AG20443 (cell line): Measurements from ENCODE around the gene KLC1.
"Not testable (repeated sequence)": the region's sequence is repeated elsewhere in the genome, so short reads cannot be mapped to it uniquely, and the experiment has no call there.

Experiments
- DNase-seq: peaks from one replicate; pipeline ENCODE4 v3.0.0; 2012; ENCODE audit warnings: low spot score, mixed read lengths

KLC1 gene

DNA sequence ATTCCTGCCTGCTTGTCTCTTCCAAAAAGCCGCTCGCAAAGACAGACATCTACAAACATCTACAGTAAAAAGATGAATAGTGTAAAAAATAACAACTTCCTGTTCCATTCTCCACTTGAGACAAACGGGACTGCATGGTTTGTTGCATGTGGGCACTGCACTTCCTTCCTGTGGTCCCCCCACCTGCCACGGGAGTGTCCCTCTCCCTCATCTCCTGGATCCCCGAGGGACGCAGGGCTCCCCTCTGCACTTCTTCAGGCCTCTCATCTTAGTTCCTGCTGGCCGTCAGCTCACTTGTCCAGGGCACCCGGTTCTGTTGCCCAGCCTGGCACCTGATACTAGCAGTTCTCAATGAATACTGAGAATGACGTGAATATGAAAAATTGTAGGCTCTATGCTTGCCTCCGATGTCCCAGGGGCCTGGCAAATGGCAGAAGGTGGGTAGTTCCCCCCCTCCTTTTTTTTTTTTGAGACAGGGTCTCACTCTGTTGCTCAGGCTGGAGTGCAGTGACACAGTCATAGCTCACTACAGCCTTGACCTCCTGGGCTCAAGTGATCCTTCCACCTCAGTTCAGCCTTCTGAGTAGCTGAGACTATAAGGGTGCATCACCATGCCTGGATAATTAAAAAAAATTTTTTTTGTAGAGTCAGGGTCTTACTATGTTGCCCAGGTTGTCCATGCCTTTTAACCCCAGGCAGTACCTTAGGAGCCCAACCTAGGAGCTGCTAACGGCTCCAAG, 3.5 kb upstream of the KLC1 start:
- no peak for DNase-seq

DNA sequence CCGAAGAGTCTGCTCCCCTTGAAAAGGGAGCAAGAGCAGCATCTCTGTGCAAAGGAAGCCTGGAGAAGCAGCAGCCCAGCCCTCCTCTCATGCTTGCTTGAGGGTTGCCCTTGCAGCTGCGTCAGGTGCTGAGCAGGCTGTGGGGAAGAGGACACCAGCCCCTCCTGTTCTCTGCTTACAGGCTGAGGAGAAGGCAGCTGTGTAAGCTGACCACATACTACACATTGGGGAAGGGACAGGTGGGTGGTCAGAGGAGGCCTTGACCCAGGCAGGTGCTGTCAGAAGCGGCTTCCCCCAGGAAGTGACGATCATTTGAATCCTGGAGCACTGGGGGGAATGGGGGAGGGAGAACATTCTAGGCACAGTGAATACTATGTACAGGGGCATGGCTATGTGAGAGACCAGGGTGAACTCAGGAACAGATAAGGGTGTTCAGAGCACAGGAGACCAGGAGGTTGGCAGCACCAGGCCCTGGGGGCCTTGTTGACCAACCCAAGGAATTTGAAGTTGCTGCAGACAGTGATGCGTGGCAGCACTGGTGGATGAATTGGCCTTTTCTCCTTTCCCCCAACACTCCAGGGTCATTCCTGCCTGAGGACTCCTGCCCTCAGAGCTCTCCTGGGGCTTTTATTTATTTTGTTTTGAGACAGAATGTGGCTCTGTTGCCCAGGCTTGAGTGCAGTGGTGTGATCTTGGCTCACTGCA, 2.7 kb upstream of the KLC1 start:
- DNase-seq, result no peak

DNA sequence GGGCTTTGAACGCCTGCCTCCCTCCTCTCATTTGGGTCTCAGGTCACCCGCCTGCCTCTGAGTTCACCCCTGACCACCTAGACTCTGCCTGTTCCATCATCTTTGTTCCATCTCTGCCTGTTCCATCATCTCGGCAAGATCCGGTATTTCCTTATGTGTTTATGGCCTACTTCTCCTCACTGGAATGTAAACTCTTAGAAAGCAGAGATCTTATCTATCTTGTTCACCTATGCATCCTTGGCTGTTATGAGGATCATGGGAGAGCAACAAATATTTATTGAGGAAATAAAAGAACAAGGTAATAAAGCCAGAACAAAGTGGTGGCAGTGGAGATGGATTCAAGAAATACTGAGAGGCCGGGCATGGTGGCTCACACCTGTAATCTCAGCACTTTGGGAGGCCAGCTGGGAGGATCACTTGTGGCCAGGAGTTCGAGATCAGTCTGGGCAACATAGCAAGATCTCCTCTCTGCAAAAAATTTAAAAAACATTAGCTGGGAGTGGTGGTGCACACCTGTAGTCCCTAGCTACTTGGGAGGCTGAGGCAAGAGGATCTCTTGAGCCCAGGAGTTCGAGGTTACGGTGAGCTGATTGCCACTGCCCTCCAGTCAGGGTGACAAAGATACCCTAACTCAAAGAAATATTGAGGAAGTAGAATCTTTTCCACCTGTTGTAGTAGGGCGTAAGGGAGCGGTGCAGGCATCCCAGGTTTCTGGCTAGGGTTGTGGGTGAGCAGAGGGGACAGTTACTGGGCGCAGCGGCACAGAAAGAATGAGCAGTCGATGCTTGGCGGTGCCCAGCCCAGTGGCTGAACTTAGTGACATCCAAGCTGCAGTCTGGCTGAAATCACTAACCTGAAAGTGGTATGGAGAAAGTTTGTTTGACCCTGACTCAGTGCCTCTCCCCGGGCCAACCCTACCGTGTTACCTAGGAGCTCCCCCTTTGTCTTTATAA, 1.7 kb upstream of the KLC1 start:
- no peak for DNase-seq

GRCh38 chr14:103628221-103628683, 759 bp upstream of the KLC1 start:
- peak; percentile 89 for DNase-seq

- peak; percentile 66 for DNase-seq
These were observed 601 bp downstream of the KLC1 start for GRCh38 chr14:103629503-103630121.

DNA sequence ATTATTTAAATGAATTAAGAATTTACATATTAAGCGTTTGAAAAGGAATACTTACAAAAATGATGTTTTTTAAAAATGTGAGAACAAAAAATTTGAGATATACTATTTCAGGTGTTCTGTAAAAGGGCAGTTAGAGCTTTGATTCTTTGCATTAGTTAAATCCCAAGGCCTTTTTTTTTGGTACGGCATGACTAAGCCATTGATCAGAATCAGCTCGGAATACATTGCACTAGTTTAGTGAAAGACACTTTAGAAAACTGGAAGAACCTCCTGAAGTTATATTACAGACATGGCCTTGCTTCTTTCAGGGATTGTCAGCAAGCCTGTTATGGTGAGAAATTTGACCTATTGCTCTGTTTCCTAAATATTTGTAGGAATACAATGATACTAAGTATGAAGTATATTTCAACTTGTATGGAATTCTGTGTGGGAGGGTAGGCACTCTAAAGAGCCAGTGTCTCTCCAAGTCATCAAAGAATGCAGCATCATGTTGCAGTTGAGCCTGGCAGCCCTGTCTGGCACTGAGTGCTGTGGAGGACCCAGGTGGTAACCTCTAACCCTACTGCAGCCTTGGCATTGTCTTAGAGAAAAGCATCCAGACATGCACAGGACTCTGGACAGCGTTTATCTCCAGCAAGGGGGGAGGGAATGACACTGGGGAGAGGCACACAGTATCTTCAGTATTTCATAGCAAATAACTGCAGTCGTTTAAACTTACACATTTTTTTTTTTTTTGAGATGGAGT, 1.5 kb downstream of the KLC1 start:
- DNase-seq, result no peak

GRCh38 chr14:103633391-103633790, 4.4 kb downstream of the KLC1 start:
- no peak for DNase-seq

DNA sequence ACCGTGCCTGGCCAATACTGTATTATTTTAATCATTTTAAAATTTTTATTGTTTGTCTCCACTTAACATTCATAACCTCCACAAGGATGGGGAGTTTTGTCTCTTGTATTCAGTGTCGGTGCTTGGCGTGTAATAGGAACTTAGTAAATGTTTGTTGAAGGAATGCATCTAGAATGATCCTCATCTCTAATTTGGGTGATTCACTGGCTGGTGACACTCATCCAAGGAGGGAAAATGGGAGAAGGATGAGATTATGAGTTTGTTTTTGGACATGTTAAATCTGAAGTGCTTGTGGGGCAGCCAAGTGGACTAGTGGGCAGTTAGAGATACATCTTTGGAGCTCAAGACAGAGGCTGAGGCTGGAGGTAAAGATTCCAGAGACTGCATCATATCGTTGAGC, 5.1 kb downstream of the KLC1 start:
- peak; percentile 49 for DNase-seq

DNA sequence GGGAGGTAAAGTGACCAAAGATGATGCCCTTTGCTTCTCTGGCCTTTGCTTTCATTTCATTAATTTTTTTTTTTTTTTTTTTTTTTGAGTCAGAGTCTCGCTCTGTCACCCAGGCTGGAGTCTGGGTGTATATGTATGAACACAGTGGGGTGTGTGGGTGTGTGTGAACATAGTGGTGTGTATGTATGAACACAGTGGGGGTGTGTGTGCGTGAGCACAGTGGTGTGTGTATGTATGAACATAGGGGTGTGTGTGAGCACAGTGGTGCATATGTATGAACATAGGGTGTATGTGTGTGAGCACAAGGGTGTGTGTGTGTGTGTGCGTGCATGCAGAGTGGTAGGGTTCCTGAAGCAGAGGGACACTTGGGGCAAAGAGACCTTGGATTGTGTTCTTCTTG, 9.6 kb downstream of the KLC1 start:
- no peak for DNase-seq

DNA sequence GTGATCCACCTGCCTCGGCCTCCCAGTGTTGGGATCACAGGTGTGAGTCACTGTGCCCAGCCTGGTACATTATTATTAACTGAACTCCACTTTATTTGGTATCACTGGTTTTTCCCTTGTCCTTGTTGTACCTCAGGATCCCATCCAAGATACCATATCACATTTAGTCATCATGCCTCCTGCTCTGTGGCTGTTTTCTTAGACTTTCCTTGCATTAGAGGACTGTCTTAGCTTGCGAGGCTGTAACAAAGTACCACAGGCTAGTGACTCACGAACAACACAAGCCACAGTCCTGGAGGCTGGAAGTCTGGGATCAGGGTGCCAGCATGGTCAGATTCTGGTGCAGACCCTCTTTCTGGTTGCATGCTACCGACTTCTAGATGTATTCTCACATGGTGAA, 12.2 kb downstream of the KLC1 start:
- no peak for DNase-seq

- no peak for DNase-seq
These were observed 17.2 kb downstream of the KLC1 start for GRCh38 chr14:103646189-103646588.

GRCh38 chr14:103649001-103649400, 20.0 kb downstream of the KLC1 start:
- DNase-seq, result no peak

DNA sequence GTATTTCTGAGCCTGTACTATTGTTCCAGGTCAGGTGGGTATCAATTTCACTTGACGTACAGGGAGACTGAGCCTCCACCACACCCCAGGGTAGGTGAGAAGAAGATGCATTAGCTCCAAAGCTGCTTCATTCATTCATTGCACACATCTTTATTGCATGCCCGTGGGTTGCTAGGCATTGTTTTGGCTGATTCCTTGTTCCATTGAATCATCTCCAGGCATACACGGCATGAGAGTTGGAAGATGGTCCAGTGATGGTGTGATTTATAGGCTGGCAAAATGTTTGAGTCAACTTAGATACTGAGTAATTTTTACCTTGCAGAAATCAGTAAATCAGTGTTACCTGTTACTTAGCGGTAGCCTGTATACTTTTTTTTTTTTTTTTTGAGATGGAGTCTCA, 21.2 kb downstream of the KLC1 start:
- DNase-seq, result no peak

DNA sequence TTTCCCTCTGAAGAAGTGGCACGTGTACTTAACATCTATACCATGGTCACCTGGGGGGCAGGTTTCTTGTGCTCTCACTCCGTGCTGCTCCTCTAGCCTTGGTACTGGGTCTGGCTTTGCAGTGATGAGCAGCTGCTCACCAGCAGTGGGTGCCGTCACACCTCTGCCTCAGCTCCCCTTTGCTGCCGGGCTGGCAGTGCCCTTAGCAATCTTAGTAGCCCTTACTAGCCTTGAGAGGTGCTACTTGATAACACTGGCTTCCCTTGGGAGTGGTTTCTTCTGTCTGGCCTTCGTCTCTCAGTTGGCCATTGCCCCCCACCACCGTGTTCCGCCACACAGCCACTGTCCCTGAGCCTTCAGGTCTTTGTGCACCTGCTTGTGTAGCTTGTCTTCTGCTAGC, 22.6 kb downstream of the KLC1 start:
- no peak for DNase-seq

DNA sequence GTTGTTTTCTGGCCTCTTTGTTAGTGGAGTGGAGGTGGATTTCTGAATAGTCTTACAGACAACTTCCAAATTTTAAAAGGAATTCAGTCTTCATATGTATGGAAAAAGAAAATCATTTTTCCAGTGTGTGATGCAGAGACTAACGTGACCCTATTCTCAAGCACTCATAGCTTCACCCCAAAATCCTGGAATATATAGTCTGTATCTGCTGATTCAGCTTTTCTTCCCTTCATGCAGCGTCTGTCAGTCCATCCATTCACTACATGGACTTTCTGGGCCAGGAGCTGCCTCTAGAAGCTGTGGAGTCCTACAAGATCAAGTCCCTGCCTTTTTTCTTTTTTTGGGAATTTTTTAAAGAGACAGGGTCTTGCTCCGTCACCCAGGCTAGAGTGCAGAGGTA, 23.8 kb downstream of the KLC1 start:
- no peak for DNase-seq

- not testable (repeated sequence) for DNase-seq
These were observed 24.3 kb downstream of the KLC1 start for GRCh38 chr14:103653336-103653735.

DNA sequence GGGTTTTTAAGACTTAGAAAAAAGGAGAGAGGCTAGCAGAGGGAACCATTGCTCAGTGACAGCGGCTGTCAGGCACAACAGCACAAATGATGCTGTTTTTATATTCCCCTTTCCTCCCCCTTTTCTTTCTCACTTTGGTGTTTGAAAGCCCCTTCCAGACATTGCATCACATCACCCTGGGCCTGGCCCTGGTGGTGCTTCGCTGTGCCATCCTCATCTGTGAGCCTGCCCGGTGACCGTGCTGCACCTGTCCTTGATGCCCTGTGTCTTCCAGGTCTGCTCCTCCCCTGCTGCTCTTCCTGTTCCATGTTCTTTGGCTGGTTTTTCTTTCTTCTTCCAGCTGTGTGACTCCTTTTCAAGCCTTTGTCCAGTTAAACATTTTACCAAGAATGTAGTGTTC, 24.8 kb downstream of the KLC1 start:
- DNase-seq, result no peak

GRCh38 chr14:103654619-103655018, 25.6 kb downstream of the KLC1 start:
- DNase-seq, result no peak

GRCh38 chr14:103656031-103656755, 27.2 kb downstream of the KLC1 start:
- DNase-seq, result no peak

DNA sequence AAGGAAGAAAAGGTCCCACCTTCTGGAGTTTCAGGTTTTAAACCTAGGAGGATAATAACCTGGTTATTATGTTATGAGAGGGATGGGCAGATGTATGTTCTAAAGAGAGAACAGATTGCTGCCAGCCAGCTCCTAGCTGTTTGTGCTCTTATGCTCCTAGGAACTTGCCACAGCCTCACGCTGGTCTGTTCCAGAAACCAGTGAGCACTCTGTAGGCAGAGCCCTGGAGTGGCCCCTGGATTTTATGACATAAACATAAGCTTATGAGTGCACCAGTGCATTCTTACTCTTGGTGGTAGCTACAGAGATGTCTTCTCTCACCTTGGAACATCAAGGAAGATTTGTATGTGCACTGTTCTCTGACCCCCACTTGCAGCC, 27.7 kb downstream of the KLC1 start:
- no peak for DNase-seq

DNA sequence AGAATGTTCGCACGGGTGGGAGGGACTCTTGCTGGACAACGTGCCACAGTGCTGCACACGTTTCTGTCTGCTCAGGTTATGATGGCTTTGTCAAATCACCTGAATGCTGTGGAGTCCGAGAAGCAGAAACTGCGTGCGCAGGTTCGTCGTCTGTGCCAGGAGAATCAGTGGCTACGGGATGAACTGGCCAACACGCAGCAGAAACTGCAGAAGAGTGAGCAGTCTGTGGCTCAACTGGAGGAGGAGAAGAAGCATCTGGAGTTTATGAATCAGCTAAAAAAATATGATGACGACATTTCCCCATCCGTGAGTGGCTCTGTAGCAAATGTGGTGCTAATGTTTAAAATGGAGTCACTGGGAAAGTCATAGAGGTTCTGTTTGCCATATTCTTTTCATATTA, 28.5 kb downstream of the KLC1 start:
- DNase-seq, result peak; percentile 91
